Activated CD4-positive, alpha-beta memory T cell treated with anti-CD3 and anti-CD28 coated beads for 36 hours (primary cell): ENCODE data around the gene OR4C3. TPM values are rescaled to one million over a fixed set of nuclear protein-coding genes. Genes with fewer than 3 reads are reported as not detected.

Experiments
- total RNA-seq, 2 experiments: library from RNA; stranded (reverse); gene quantifications; one replicate each; pipeline ENCODE4 v1.2.3, GENCODE V29; 2021

The OR4C3 gene
- total RNA-seq, 2 experiments from 2014 or later: not detected

Other genes with a start within 250 kb of the OR4C3 start
- not detected for gene OR4B1, start 108.1 kb upstream of the OR4C3 start, total RNA-seq
- gene OR4X2, start 79.8 kb upstream of the OR4C3 start, total RNA-seq: not detected
- not detected for gene OR4X1, start 61.1 kb upstream of the OR4C3 start, total RNA-seq
- gene OR4S1, start 18.7 kb upstream of the OR4C3 start, total RNA-seq: not detected
- not detected for gene OR4C5, start 41.5 kb downstream of the OR4C3 start, total RNA-seq
- gene OR4A47, start 163.9 kb downstream of the OR4C3 start, total RNA-seq: not detected